ENCODE measurements around the gene AHNAK.

The AHNAK gene

GRCh38 chr11:62508336-62509058, 38.1 kb downstream of the AHNAK start:
- DNase-seq (ENCODE audit: low read depth): peak; percentile 96
- no peak overlapping the region for H3K4me3 ChIP-seq (ENCODE audit: low read depth, low read length)
- TF ChIP-seq CTCF (IDR thresholded peaks at IDR 0.05; ENCODE audit: control insufficient read depth, extremely low read depth, insufficient read depth): peak; percentile 51

- no peak for TF ChIP-seq CTCF (IDR thresholded peaks at IDR 0.05; ENCODE audit: control insufficient read depth, extremely low read depth, insufficient read depth)
- H3K4me3 ChIP-seq (ENCODE audit: low read depth, low read length): no peak overlapping the region
- DNase-seq (ENCODE audit: low read depth): no peak
Measured at GRCh38 chr11:62507125-62507422, 39.5 kb downstream of the AHNAK start.

GRCh38 chr11:62506413-62507124, 40.0 kb downstream of the AHNAK start:
- no peak overlapping the region for H3K4me3 ChIP-seq (ENCODE audit: low read depth, low read length)
- DNase-seq (ENCODE audit: low read depth): no peak
- no peak for TF ChIP-seq CTCF (IDR thresholded peaks at IDR 0.05; ENCODE audit: control insufficient read depth, extremely low read depth, insufficient read depth)

- no peak for TF ChIP-seq CTCF (IDR thresholded peaks at IDR 0.05; ENCODE audit: control insufficient read depth, extremely low read depth, insufficient read depth)
- no peak for DNase-seq (ENCODE audit: low read depth)
- no peak overlapping the region for H3K4me3 ChIP-seq (ENCODE audit: low read depth, low read length)
Measured at GRCh38 chr11:62505440-62506091, 41.0 kb downstream of the AHNAK start.

- no peak for TF ChIP-seq CTCF (IDR thresholded peaks at IDR 0.05; ENCODE audit: control insufficient read depth, extremely low read depth, insufficient read depth)
- no peak for DNase-seq (ENCODE audit: low read depth)
- no peak overlapping the region for H3K4me3 ChIP-seq (ENCODE audit: low read depth, low read length)
Measured at GRCh38 chr11:62505059-62505439, 41.6 kb downstream of the AHNAK start.

- TF ChIP-seq CTCF (IDR thresholded peaks at IDR 0.05; ENCODE audit: control insufficient read depth, extremely low read depth, insufficient read depth): no peak
- DNase-seq (ENCODE audit: low read depth): no peak
- no peak overlapping the region for H3K4me3 ChIP-seq (ENCODE audit: low read depth, low read length)
Measured at GRCh38 chr11:62504158-62504973, 42.2 kb downstream of the AHNAK start.

All from LNCaP clone FGC (cell line).